NCI-H2196 treated with DMSO at 0.1 percent for 48 hours (cell line): ENCODE results near the gene SPNS3.

Source experiments
- DNase-seq: peaks from one replicate; lab custom pipeline; 2025; ENCODE audit not compliant: unreplicated experiment; lab: John Stamatoyannopoulos, UW

SPNS3 gene

GRCh38 chr17:4426499-4427208 lies 7.1 kb upstream of the SPNS3 start:
- DNase-seq: no peak

DNA sequence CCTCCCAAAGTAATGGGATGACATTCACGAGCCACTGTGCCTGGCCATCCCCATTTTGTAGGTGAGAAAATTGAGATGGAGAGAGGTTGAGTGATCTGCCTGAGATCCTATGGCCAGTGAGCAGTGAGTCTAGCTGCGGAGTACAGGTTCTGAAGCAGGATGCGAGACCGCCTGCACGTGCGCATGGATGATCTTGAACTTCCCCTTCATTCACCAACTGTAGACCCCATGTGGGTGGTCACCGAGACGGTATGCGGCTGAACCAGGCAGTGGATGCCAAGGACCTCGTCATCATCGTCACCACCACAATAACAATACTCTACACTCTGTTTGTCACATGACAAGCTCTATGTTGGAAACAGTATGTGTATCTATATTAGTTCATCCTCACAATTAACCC lies 6.2 kb upstream of the SPNS3 start:
- no peak for DNase-seq

DNA sequence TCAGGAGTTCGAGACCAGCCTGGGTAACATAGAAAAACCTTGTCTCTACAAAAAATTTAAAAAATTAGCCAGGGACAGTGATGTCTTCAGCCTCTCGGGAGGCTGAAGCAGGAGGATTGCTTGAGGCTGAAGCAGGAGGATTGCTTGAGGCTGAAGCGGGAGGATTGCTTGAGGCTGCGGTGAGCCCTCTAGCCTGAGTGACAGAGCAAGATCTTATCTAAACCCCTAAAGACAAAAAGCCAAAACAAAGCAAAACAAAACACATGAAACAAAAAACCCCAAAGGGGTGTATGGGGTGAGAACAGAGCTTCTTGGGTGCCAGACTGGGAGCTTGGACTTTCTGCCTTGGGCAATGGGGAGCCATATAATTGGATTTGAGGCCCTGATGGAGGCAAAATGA lies 2.6 kb downstream of the SPNS3 start:
- DNase-seq: no peak

DNA sequence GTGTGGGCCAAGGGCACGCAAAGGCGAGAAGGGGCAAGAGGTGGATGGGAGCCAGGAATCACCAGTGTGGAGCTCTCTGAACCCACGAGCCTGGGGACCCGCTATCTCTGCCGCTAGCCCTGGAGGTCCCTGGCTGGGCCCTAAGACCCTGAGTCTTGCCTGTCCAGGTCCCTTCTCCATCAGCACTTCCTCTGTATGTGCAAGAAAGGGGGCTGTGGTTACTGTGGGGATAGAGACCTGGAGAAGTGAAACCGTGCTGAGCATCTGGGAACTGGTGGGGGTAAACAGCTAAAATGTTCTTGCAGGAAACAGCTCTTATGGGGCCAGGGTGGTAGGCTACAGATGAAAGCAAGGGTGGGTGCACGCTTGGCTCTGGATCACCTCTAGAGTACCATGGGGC lies 3.1 kb downstream of the SPNS3 start:
- no peak for DNase-seq

DNA sequence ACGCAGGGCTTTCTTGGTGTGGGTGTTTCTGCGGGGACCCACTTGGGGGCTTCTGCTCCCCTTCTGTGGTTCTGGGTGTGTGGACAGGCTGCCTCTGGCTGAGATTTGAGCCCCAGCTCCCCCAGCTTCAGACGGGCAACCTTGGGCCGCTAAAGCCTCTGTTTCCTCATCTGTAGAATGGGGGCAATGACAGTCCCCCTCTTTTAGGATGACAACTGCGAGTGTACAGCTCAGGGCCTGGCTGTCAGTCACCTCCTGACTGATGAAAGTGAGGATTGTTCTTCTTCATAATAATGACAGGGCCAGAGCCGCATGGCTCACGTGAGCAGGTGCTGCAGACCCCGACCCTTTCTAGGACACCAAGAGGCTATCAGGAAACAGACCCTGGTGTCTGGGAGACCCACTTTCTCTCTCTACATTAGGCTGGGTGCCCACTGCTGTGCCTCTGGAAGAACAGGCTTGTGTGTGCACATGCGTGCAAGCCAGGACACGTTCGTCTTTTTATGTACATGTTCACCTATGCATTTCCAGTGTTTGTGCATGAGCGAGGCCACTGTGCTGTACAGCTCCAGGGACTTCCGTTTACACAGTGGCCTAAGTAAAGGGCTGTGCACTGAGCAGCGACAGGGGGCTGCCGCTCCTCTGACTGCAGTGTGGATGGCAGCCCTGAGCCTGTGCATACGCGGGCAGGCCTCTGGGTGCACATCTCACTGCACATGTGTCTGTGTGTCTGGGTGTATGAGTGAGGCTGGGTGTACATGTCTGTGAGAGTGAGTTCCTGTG lies 4.6 kb downstream of the SPNS3 start:
- DNase-seq: no peak

DNA sequence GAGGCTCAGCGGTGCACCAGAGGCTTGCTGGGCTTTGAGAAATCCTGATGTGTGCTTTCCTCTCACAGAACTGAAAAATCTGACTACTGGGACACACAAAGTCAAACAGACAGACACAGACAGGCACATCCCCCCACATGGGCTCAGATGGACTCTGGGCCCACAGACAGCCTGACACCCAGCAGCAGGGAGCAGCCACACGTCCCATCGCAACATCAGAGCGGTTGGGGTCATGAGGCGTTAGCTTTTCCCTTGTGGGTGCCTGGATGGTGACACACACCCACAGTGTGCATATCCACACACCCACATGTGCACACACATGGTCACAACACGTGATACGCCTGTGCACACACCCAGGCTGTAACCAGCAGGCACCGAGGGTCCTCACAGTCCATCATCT lies 6.3 kb downstream of the SPNS3 start:
- no peak for DNase-seq

- no peak for DNase-seq
Measured at GRCh38 chr17:4440690-4441686, 7.2 kb downstream of the SPNS3 start.

DNA sequence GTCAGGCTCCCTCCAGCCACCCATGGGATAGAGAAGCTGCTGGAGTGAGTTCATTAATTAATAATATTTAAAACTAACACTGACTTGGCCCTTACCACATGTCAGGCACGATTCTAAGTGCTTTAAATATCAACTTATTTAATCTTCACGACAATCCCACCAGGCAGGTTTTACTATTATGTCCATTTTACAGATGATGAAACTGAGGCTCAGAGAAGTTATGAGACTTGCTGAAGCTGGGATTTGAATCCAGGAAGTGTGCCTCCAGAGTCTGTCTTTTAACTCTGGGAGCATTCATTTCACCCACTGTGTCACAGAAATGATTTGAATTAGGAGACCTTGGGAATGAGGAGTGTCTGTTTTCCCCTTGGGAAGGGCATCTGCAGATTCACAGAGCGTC lies 8.8 kb downstream of the SPNS3 start:
- DNase-seq: no peak

- DNase-seq: no peak
Measured at GRCh38 chr17:4443476-4443875, 9.7 kb downstream of the SPNS3 start.

- peak; percentile 6 for DNase-seq
Measured at GRCh38 chr17:4444782-4445473, 11.2 kb downstream of the SPNS3 start.

- no peak for DNase-seq
Measured at GRCh38 chr17:4445731-4446130, 12.0 kb downstream of the SPNS3 start.

DNA sequence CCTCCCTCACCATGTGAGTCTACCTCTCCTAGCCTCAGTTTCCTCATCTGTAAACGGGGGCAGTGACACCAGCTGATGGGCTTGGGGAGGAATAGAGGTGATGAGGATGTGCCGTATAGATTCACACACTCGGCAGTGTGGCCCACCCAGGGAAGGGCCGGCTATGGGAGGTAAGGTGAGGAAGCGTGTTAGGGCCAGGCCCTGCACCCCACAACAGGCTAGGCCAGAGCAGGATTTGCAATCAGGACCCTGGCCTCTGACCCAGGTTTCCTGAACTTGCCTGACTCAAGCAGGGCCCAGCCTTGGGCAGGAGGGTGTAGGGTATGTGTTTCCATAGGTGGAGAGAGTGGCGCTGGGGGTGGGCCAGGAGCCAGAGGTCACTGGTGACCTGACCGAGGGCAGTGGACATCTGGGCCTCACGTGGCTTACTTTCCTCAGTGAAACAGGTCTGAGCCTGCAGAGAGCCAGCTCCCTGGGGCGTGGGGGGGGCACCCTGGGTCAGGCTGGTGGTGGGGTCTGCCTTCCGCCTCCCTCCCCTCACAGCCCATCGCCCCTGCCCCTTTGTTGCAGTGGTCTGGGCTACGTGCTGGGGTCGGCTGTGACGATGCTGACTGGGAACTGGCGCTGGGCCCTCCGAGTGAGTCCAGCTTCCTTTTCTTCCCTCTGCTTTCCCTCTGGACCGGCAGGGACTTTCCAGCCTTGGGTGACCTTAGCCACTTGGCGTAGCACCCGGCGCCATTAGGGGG lies 12.8 kb downstream of the SPNS3 start:
- no peak for DNase-seq

DNA sequence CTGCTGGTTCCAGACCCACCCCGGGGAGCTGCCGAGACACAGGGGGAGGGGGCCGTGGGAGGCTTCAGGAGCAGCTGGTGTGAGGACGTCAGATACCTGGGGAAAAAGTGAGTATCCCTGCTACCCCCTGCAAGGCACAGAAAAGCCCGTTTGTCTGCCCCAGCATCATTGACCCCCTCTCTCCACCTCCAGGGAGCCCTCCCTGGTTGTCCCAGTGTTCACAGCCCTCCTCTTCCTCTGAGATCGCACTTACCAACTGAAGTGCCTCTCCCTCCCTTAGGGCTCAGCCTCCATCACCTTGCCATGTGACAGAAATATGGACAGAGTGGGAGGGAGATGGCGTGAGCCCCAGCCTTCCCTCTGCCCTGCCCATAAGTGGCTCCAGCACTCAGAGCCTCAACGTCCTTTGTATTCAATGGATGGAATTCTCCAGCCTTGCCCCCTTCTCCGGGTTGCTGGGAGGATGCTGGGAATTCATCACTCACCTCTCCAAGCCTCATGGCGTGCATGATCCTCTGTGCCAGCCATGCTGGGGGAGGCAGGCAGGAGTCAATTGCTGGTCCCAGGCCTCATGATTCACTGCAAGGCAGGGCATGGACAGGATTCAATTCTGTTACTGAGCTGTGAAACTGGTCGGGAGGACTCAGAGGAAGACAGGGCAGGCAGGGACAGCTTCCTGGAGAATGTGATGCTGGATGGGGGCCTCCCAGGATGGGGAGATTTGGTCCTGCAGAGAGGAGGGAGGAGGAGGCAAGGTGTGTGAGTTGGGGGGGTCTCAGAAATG lies 14.6 kb downstream of the SPNS3 start:
- DNase-seq: no peak

GRCh38 chr17:4449736-4450135 lies 16.0 kb downstream of the SPNS3 start:
- DNase-seq: no peak

DNA sequence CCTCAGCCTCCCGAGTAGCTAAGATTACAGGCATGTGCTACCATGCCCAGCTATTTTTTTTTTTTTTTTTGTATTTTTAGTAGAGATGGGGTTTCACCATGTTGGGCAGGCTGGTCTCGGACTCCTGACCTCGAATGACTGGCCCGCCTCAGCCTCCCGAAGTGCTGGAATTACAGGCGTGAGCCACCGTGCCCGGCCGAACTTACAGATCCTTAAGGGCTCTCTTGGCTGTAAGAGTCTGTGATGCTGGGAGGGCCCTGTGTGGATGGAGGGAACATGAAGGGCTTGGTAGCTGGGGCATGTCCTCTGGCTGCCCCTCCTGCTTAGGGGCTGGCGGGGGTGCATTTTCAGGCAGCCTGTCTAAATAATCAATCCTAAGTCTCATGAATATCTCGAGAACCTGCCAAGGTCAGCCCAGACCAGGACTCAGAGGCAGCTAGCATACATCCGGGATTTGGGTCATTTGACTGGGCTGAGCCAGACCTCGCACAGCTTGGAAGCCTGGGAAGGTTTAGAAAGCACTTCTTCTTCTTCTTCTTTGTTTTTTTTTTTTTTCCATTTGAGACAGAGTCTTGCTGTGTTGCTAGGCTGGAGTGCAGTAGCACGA lies 17.1 kb downstream of the SPNS3 start:
- no peak for DNase-seq

GRCh38 chr17:4453812-4454591 lies 20.3 kb downstream of the SPNS3 start:
- DNase-seq: no peak

DNA sequence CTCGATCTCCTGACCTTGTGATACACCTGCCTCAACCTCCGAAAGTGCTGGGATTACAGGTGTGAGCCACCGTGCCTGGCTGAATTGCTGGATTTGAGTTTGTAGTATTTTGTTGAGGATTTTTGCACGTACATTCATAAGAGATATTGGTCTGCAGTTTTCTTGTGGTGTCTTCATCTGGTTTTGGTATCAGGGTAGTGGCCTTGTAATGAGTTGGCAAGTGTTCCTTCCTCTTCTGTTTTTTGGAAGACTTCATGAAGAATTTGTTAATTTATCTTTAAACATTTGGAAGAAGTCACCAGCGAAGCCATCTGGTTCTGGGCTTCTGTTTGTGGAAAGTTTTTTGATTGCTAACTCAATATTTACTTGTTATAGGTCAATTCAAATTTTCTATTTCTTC lies 26.9 kb downstream of the SPNS3 start:
- DNase-seq: no peak

DNA sequence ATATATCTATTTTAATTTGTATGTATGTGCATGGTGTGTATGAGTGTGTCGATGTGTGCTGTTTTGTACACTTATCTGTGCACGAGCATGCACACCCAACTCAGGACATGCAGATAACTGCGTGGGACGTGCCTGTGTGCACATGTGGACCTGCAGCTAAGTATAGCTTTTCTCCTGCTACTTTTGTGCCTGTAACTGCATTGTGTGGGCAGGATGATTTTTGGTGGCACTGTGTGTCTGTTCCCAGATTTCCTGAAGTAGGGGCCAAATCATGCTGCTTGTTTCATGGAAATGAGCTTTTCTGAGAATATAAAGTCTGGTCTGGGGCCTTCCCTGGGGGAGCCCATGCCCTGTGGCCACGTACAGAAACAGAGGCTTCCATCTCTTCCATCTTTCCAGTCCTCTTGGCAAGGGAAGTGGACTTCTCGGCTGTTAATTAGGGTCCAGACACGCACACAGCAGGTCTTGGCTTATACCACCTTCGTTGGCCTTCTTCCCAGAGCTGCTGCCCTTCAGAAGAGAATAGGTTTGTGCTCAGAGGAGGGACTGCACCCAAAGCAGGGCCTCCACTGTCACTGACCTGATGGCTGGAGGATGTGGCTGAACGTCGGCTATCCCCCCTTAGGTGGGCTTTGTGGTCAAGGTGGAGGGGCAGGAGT lies 30.2 kb downstream of the SPNS3 start:
- peak; percentile 31 for DNase-seq
